H1 (cell line): Measurements from ENCODE around the gene CSRP3. TPM values are rescaled to one million over a fixed set of nuclear protein-coding genes. Genes with fewer than 3 reads are reported as not detected.

Experiments used
- CTCF ChIA-PET: fragments of 300-600 bp; sonication (Branson Sonifier 250); formaldehyde crosslinking; loops from one replicate; lab custom pipeline; 2021; ENCODE audit not compliant: partially characterized antibody; lab: Charles Lee
- POLR2A ChIA-PET: fragments of 300-600 bp; sonication (Branson Sonifier 250); formaldehyde crosslinking; loops from one replicate; lab custom pipeline; 2021; ENCODE audit warnings: inconsistent platforms; ENCODE audit not compliant: partially characterized antibody; lab: Charles Lee
- DNase-seq, 2 experiments: peaks; one replicate each; pipeline versions ENCODE4 v3.0.0 to v3.0.0-alpha.2; 2010 to 2022; ENCODE audit warnings: low spot score in 2 of 2, low read depth in 1 of 2, mixed read lengths in 1 of 2
- FAIRE-seq: peaks from 2 replicates; lab custom pipeline; 2011; peaks lifted over from hg19 to GRCh38; lab: Jason Lieb, UNC
- H2AFZ ChIP-seq: 2 replicates; pipeline ENCODE4 v1.8.1; 2012; ENCODE audit warnings: low read length, inconsistent platforms
- H2AK5ac ChIP-seq: 2 replicates; pipeline ENCODE4 v1.6.1; 2013; ENCODE audit warnings: low read depth, low read length
- H2BK120ac ChIP-seq: replicated peaks from 2 replicates; pipeline ENCODE3; 2013; ENCODE audit warnings: low read depth, low read length, inconsistent platforms
- H2BK12ac ChIP-seq: 2 replicates; pipeline ENCODE4 v1.6.1; 2013; ENCODE audit warnings: low read depth, low read length
- H2BK15ac ChIP-seq: 2 replicates; pipeline ENCODE4 v1.6.1; 2013; ENCODE audit warnings: low read length
- H2BK20ac ChIP-seq: 2 replicates; pipeline ENCODE4 v1.6.1; 2013; ENCODE audit warnings: low read length
- H2BK5ac ChIP-seq: 2 replicates; pipeline ENCODE4 v1.6.1; 2013; ENCODE audit warnings: low read depth, low read length
- H3K14ac ChIP-seq: 2 replicates; pipeline ENCODE4 v1.6.1; 2013; ENCODE audit warnings: inconsistent platforms; ENCODE audit not compliant: insufficient read length
- H3K18ac ChIP-seq: 2 replicates; pipeline ENCODE4 v1.6.1; 2013; ENCODE audit warnings: low read length; ENCODE audit errors: extremely low read depth
- H3K23ac ChIP-seq: 2 replicates; pipeline ENCODE4 v1.6.1; 2013; ENCODE audit warnings: inconsistent platforms; ENCODE audit not compliant: insufficient read length
- H3K23me2 ChIP-seq: 2 replicates; pipeline ENCODE4 v1.6.1; 2013; ENCODE audit warnings: low read depth, low read length
- H3K27ac ChIP-seq: 2 replicates; pipeline ENCODE4 v1.6.1; 2011; ENCODE audit warnings: low read depth, low read length, inconsistent platforms
- H3K27me3 ChIP-seq, 4 experiments: replicated peaks in 1 of 4; 1 replicate in 1 of 4; 2 replicates in 3 of 4; pipeline versions ENCODE4 v1.6.1 to v1.8.1; 2011 to 2013; ENCODE audit warnings: low read length in 3 of 4, mild to moderate bottlenecking in 3 of 4, inconsistent platforms in 2 of 4, mixed read lengths in 2 of 4, moderate library complexity in 1 of 4; ENCODE audit not compliant: control insufficient read depth in 3 of 4, insufficient read depth in 3 of 4; ENCODE audit errors: extremely low read depth in 1 of 4
- H3K36me3 ChIP-seq, 4 experiments: 2 replicates each; pipeline versions ENCODE4 v1.6.1 to v1.8.1; 2011 to 2013; ENCODE audit warnings: mild to moderate bottlenecking in 4 of 4, low read length in 3 of 4, moderate library complexity in 2 of 4, control low read depth in 1 of 4, inconsistent platforms in 1 of 4; ENCODE audit not compliant: insufficient read depth in 4 of 4, control insufficient read depth in 2 of 4
- H3K4ac ChIP-seq: replicated peaks from 2 replicates; pipeline ENCODE3; 2013; ENCODE audit warnings: low read length, low read depth, mixed read lengths, inconsistent platforms; ENCODE audit not compliant: insufficient read length
- H3K4me1 ChIP-seq, 4 experiments: replicated peaks in 1 of 4; 1 replicate in 1 of 4; 2 replicates in 3 of 4; pipeline versions ENCODE4 v1.6.1 to v1.8.1; 2011 to 2013; ENCODE audit warnings: low read length in 3 of 4, inconsistent platforms in 2 of 4, mixed read lengths in 1 of 4; ENCODE audit not compliant: insufficient read depth in 4 of 4, control insufficient read depth in 3 of 4
- H3K4me2 ChIP-seq, 2 experiments: 2 replicates each; pipeline versions ENCODE4 v1.6.1 to v1.8.1; 2011 to 2013; ENCODE audit warnings: low read depth in 2 of 2, low read length in 2 of 2, control low read depth in 1 of 2, inconsistent platforms in 1 of 2, mild to moderate bottlenecking in 1 of 2; ENCODE audit not compliant: insufficient read depth in 1 of 2
- H3K4me3 ChIP-seq, 4 experiments: fragments of 200-600, 300-600 bp in 1 of 4; sonication (generic), shearing (Covaris generic), sonication (Bioruptor Twin) in 1 of 4; 2 replicates each; pipeline versions ENCODE4 v1.5.1 to v1.8.1; 2011 to 2016; ENCODE audit warnings: low read length in 4 of 4, low read depth in 3 of 4, control low read depth in 2 of 4, inconsistent platforms in 2 of 4, mild to moderate bottlenecking in 2 of 4, mixed read lengths in 1 of 4, moderate library complexity in 1 of 4; ENCODE audit not compliant: insufficient read depth in 2 of 4; ENCODE audit errors: extremely low read depth in 1 of 4
- H3K56ac ChIP-seq: replicated peaks from 2 replicates; pipeline ENCODE3; 2013; ENCODE audit warnings: low read depth, mild to moderate bottlenecking, mixed read lengths, low read length, inconsistent platforms; ENCODE audit not compliant: insufficient read length
- H3K79me1 ChIP-seq: 2 replicates; pipeline ENCODE4 v1.6.1; 2013; ENCODE audit warnings: low read depth, low read length, control low read depth
- H3K79me2 ChIP-seq, 2 experiments: 2 replicates each; pipeline versions ENCODE4 v1.6.1 to v1.8.1; 2012 to 2013; ENCODE audit warnings: low read length in 2 of 2, mild to moderate bottlenecking in 2 of 2, inconsistent platforms in 1 of 2; ENCODE audit not compliant: insufficient read depth in 2 of 2, control insufficient read depth in 1 of 2
- H3K9ac ChIP-seq, 4 experiments: replicated peaks in 1 of 4; 1 replicate in 1 of 4; 2 replicates in 3 of 4; pipeline versions ENCODE4 v1.6.1 to v1.8.1; 2011 to 2013; ENCODE audit warnings: low read depth in 3 of 4, low read length in 3 of 4, control low read depth in 2 of 4, mild to moderate bottlenecking in 2 of 4, moderate library complexity in 2 of 4, inconsistent platforms in 1 of 4; ENCODE audit errors: extremely low read depth in 1 of 4
- H3K9me3 ChIP-seq, 2 experiments: 2 replicates each; pipeline versions ENCODE4 v1.6.1 to v1.8.1; 2012 to 2013; ENCODE audit warnings: mild to moderate bottlenecking in 2 of 2, moderate library complexity in 2 of 2, control low read depth in 1 of 2, inconsistent platforms in 1 of 2, low read depth in 1 of 2, low read length in 1 of 2, mixed read lengths in 1 of 2; ENCODE audit not compliant: insufficient read depth in 2 of 2
- H4K20me1 ChIP-seq, 2 experiments: replicated peaks in 1 of 2; 2 replicates each; pipeline versions ENCODE3 to v1.8.1; 2011 to 2013; ENCODE audit warnings: inconsistent platforms in 2 of 2, low read length in 2 of 2, mild to moderate bottlenecking in 1 of 2; ENCODE audit not compliant: insufficient read depth in 2 of 2, control insufficient read depth in 1 of 2
- H4K5ac ChIP-seq: 2 replicates; pipeline ENCODE4 v1.6.1; 2013; ENCODE audit warnings: low read length, low read depth, mixed read lengths, inconsistent platforms; ENCODE audit not compliant: insufficient read length
- H4K8ac ChIP-seq: 2 replicates; pipeline ENCODE4 v1.8.0; 2013; ENCODE audit warnings: mild to moderate bottlenecking, moderate library complexity, low read length, inconsistent platforms; ENCODE audit not compliant: insufficient read depth; ENCODE audit errors: extremely low read depth
- H4K91ac ChIP-seq: replicated peaks from 2 replicates; pipeline ENCODE3; 2013; ENCODE audit warnings: low read length, mixed read lengths, inconsistent platforms; ENCODE audit not compliant: insufficient read length
- CBX8 ChIP-seq: fragments of 300-800, 300-1000 bp; sonication (generic); IDR thresholded peaks from 2 replicates; pipeline ENCODE4 v1.7.1; 2016; ENCODE audit warnings: low read depth, low read length, borderline replicate concordance
- CEBPB ChIP-seq: IDR thresholded peaks from 2 replicates; pipeline ENCODE4 v1.6.1; 2012; ENCODE audit warnings: low read depth, low read length
- EP300 ChIP-seq, 2 experiments: IDR thresholded peaks; 1 replicate in 1 of 2; 2 replicates in 1 of 2; pipeline ENCODE4 v1.6.1; 2011 to 2012; ENCODE audit warnings: low read depth in 2 of 2, low read length in 2 of 2, mild to moderate bottlenecking in 2 of 2, borderline replicate concordance in 1 of 2, inconsistent platforms in 1 of 2, moderate library complexity in 1 of 2
- EZH2 ChIP-seq: fragments of 200-600 bp; sonication (generic); IDR thresholded peaks from 2 replicates; pipeline ENCODE4 v1.7.1; 2012; ENCODE audit warnings: low read depth, mild to moderate bottlenecking, moderate library complexity, low read length, inconsistent platforms; ENCODE audit not compliant: severe bottlenecking
- SP2 ChIP-seq: IDR thresholded peaks from 2 replicates; pipeline ENCODE4 v1.6.1; 2012; ENCODE audit warnings: mild to moderate bottlenecking, low read length, inconsistent platforms
- SUZ12 ChIP-seq: fragments of 200-600 bp; sonication (generic); IDR thresholded peaks from 2 replicates; pipeline ENCODE4 v1.6.1; 2012; ENCODE audit warnings: mild to moderate bottlenecking, inconsistent platforms, low read length, moderate library complexity, mixed read lengths
- TAF1 ChIP-seq: IDR thresholded peaks from 2 replicates; pipeline ENCODE4 v1.6.1; 2011; ENCODE audit warnings: mild to moderate bottlenecking, low read depth, low read length
- TEAD4 ChIP-seq: IDR thresholded peaks from 2 replicates; pipeline ENCODE4 v1.6.1; 2012; ENCODE audit warnings: low read depth, low read length, inconsistent platforms, mixed read lengths
- WGBS, 2 experiments: shearing (Covaris generic) in 1 of 2; methylation state at CpG; one replicate each; pipeline versions ENCODE4 v1.1.6 to v1.1.7; 2013 to 2015; ENCODE audit warnings: low lambda C conversion rate in 2 of 2, mixed read lengths in 2 of 2, inconsistent platforms in 1 of 2, low coverage in 1 of 2, missing lambda C conversion rate in 1 of 2; ENCODE audit not compliant: insufficient replicate concordance in 2 of 2, insufficient coverage in 1 of 2, insufficient read length in 1 of 2; ENCODE audit errors: extremely low coverage in 1 of 2, missing lambda C conversion rate in 1 of 2; 5-methylcytosine and 5-hydroxymethylcytosine counted together
- polyA plus RNA-seq, 7 experiments: library from polyadenylated mRNA; depleted of rRNA in 3 of 7; stranded (reverse) in 5 of 7; unstranded in 2 of 7; fragments of >200 nt in 5 of 7; fragments of 200-250 nt in 2 of 7; gene quantifications; 1 replicate in 5 of 7; 2 replicates in 1 of 7; 4 replicates in 1 of 7; pipeline versions ENCODE4 v1.2.1 to v1.2.3, GENCODE V29; 2011 to 2013; ENCODE audit warnings: missing spikeins in 2 of 7, mixed read lengths in 2 of 7
- total RNA-seq: library from RNA; stranded (reverse); fragmentation: NEBNext Ultra II Directional; extraction: Animal tissue kit (Norgen Biotek cat#: 25700); gene quantifications from 2 replicates; pipeline ENCODE4 v1.2.1, GENCODE V29; 2021
- TF ChIP-seq, protein P1 (sequence below): IDR thresholded peaks from 2 replicates; pipeline ENCODE4 v1.6.1; 2012; ENCODE audit warnings: inconsistent platforms
- TF ChIP-seq, protein P2 (sequence below): IDR thresholded peaks from 2 replicates; pipeline ENCODE4 v1.6.1; 2012; ENCODE audit warnings: inconsistent platforms

Gene CSRP3
- total and polyA plus RNA-seq, 2 of the 8 experiments (the other 6 are each of a cell fraction or from before 2014, with no cell fraction given) = not detected

DNA sequence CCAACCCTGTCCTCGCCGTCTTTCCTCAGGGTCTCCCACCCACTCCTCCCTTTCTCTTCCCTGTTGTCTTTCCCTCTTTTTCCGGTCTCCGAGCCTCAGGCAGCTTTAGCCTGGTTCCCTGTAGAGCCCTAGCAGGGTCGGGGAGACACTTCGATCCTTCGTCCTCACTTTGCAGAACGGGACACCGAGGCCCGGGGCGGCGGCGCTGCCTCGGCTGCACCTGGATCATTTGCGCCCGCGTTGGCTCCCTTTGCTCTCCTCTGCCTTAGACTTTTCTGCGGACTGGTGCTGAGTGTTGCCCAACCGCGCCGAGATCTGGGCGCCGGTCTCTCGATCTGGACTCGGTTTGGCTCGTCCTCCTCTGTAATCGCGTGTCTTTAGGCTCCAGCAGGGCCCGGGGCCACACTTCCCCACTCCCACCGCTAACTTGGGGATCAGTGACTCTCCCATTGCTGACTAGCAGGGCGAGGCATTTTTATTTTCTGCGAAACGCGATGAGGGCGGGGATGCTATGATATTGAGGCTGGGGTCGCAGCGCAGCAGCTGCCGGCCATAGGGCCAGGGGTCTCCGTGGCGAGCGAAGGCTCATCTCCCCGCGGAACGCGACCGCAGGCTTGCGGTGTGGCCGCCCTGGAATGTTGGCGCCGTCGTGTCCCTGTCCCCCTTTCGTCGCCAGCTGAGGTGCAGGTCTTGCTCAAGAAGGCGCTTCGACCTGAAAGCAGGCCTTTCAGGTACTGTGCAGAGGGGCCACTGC, 40.6 kb upstream of the CSRP3 start:
- Histone ChIP-seq H3K18ac (peak overlapping the region; percentile 91), H2AK5ac (no peak overlapping the region), H4K5ac (peak overlapping the region; percentile 67), H2BK120ac (no peak overlapping the region), H3K79me1 (no peaks in the 10 kb centered on the region), H3K23ac (no peak overlapping the region), H3K4me1 (peaks cover 0 to 7% (median 3%) of the 10 kb centered on the region in 4 experiments; a peak in 3 of 7 replicates), H3K4me3 (peak overlapping the region; percentile 51 to 88 (median 71)), H2BK20ac (no peak overlapping the region), H2BK15ac (no peak overlapping the region), H2BK5ac (no peak overlapping the region; the same call in 1 of the 2 replicates), H3K27ac (no peak overlapping the region), H4K91ac (peak overlapping the region; percentile 5), H3K4me2 (peak overlapping the region; percentile 94 to 100), H3K14ac (no peak overlapping the region), H3K9ac (peak overlapping the region; percentile 38 to 61 (median 50); a peak in 6 of 7 replicates), H2BK12ac (peak overlapping the region; percentile 71; the same call in 1 of the 2 replicates), H3K23me2 (peaks cover 13% of the 10 kb centered on the region), H3K27me3 (peaks cover 9 to 28% (median 20%) of the 10 kb centered on the region in 4 experiments), H4K8ac (no peak overlapping the region; the same call in 1 of the 2 replicates), H3K79me2 (no peaks in the 10 kb centered on the region), H3K9me3 (no peaks in the 10 kb centered on the region), H4K20me1 (peaks cover 0 to 2% of the 10 kb centered on the region in 2 experiments), H3K36me3 (peaks cover 0 to 4% (median 1%) of the 10 kb centered on the region in 4 experiments; a peak in 2 of 8 replicates), H3K4ac (no peak overlapping the region), H2AFZ (peak overlapping the region; percentile 90; the same call in 1 of the 2 replicates), H3K56ac (no peak overlapping the region)
- FAIRE-seq (no peak), DNase-seq (peak in 1 of 2 experiments; percentile 63)
- CTCF ChIA-PET = interaction anchor here (0.8 to 1.1 kb wide), 5 partner anchors 11 to 163 kb away, joined by 3 to 5 read pairs (median 4); no protein-coding TSS in a partner anchor
- POLR2A ChIA-PET = interaction anchor here (0.6 to 2.0 kb wide), 4 partner anchors 11 to 162 kb away, joined by 3 to 9 read pairs (median 4); no protein-coding TSS in a partner anchor
- WGBS, 2 experiments = 4% methylated on average over 47 of the region's 55 CpGs; no CpG with 5 or more reads in 1 of the 2 experiments
- TF ChIP-seq SP2 (no peak), EZH2 (peak; percentile 70), TEAD4 (peak; percentile 79), CBX8 (no peak), EP300 (IDR thresholded peaks at IDR 0.05; ENCODE audit: borderline replicate concordance in 1 of 2, low read depth in 2 of 2, low read length in 2 of 2) (no peak), CEBPB (peak; percentile 80), SUZ12 (peak; percentile 82), TAF1 (0 out of 2 replicates have a peak, but pooled peaks have one; percentile 28)
- TF ChIP-seq, protein P1, sequence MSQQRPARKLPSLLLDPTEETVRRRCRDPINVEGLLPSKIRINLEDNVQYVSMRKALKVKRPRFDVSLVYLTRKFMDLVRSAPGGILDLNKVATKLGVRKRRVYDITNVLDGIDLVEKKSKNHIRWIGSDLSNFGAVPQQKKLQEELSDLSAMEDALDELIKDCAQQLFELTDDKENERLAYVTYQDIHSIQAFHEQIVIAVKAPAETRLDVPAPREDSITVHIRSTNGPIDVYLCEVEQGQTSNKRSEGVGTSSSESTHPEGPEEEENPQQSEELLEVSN = peak; percentile 64
- TF ChIP-seq, protein P2, sequence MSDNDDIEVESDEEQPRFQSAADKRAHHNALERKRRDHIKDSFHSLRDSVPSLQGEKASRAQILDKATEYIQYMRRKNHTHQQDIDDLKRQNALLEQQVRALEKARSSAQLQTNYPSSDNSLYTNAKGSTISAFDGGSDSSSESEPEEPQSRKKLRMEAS = 0 out of 2 replicates have a peak, but pooled peaks have one; percentile 8
